NCI-H2107 (cell line): ENCODE measurements around the gene ELF3.
"Not testable (repeated sequence)": the region's sequence is repeated elsewhere in the genome, so short reads cannot be mapped to it uniquely, and the experiment has no call there.

ENCODE experiments used
- DNase-seq: peaks from one replicate; lab custom pipeline; 2025; lab: John Stamatoyannopoulos, UW

ELF3 gene

GRCh38 chr1:202007805-202008489, 2.4 kb upstream of the ELF3 start:
- DNase-seq: no peak

DNA sequence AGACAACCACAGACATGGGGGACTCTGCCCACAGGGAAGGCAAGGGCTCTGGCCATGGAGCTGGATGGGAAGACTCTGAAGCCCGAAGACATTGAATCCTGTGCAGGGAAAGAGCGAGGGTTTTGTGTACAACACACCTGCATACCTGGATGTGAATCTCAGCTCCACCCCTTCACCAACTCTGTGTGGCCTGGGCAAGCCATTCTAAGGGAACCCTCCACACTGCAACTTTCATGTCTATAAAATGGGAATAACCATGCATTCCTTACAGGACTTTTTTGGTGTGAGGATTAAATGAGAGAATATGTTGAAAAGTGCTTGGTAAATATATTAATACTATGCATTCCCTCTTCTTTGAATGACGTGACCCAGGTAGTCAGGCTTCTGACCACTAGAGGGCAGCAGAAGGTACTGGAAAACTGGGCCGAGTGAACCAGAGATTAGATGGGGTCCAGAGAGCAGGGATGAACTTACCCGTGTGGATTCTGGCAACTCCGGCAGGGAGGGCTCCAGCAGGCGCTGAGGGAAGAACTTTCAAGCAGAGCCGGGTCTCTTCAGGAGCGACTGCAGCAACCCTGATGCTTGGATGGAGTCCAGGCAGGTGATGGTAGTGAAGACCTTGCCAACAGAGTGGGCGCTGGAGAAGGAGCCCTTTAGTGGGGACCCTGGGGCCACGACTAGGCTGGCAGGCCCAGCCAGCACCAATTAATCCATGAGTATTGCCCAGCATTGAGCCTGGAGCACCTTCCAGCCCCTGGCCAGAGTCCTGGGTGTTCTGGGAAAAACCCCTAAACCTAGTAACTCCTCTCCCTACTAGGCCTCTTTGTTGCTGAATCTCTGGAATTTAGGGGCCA, 834 bp upstream of the ELF3 start:
- peak; percentile 88 for DNase-seq

GRCh38 chr1:202011994-202012393, 1.6 kb downstream of the ELF3 start:
- DNase-seq: no peak

DNA sequence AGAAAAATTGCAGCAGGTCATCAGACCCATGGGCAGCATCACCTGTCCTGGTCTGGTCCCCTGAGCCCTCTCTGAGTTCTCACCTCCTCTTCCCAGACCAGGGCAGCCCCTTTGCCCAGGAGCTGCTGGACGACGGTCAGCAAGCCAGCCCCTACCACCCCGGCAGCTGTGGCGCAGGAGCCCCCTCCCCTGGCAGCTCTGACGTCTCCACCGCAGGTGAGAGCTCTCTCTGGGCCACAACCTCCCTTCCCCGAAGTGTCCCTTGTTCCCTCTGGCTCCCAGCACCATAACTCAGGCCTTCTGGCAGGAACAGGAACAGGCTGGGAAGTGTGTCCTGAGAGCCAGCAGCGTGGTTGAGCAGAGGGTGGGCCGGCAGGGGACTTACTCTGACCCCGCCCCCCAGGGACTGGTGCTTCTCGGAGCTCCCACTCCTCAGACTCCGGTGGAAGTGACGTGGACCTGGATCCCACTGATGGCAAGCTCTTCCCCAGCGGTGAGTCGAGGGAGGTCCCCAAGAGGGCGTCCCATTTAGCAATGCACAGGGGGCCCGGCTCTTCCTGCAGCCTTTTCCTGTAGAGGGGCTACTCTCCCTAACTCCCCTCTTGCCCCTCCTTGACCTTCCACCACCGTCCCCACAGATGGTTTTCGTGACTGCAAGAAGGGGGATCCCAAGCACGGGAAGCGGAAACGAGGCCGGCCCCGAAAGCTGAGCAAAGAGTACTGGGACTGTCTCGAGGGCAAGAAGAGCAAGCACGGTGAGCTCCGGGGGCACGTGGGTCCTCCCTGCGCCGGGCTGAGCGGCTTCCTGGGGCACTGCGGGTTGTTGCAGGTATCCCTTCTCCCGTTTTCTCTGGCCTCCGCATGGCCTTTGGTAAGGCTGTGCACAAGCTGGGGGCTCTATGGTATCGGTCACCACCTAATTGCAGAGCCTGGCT, 2.4 kb downstream of the ELF3 start:
- no peak for DNase-seq

- no peak for DNase-seq
Observed at GRCh38 chr1:202013603-202014002, 3.2 kb downstream of the ELF3 start.

GRCh38 chr1:202014060-202014459, 3.7 kb downstream of the ELF3 start:
- DNase-seq: no peak

DNA sequence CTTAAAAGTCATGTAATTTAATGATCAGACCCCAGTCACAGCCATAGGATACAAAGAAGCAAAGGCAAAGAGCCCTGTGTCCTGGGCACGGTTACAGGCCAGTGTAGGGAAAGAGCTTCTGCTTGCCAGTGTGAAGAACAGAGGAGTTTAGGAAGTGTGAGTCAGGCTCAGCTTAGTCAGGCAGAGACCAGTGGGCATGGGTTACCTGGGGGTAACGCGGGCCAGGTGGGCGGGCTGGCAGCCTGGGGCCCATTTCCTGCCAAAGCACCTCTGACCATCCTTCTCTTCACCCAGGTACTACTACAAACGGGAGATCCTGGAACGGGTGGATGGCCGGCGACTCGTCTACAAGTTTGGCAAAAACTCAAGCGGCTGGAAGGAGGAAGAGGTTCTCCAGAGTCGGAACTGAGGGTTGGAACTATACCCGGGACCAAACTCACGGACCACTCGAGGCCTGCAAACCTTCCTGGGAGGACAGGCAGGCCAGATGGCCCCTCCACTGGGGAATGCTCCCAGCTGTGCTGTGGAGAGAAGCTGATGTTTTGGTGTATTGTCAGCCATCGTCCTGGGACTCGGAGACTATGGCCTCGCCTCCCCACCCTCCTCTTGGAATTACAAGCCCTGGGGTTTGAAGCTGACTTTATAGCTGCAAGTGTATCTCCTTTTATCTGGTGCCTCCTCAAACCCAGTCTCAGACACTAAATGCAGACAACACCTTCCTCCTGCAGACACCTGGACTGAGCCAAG, 4.7 kb downstream of the ELF3 start:
- DNase-seq: no peak

DNA sequence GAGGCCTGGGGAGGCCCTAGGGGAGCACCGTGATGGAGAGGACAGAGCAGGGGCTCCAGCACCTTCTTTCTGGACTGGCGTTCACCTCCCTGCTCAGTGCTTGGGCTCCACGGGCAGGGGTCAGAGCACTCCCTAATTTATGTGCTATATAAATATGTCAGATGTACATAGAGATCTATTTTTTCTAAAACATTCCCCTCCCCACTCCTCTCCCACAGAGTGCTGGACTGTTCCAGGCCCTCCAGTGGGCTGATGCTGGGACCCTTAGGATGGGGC, 5.2 kb downstream of the ELF3 start:
- no peak for DNase-seq

DNA sequence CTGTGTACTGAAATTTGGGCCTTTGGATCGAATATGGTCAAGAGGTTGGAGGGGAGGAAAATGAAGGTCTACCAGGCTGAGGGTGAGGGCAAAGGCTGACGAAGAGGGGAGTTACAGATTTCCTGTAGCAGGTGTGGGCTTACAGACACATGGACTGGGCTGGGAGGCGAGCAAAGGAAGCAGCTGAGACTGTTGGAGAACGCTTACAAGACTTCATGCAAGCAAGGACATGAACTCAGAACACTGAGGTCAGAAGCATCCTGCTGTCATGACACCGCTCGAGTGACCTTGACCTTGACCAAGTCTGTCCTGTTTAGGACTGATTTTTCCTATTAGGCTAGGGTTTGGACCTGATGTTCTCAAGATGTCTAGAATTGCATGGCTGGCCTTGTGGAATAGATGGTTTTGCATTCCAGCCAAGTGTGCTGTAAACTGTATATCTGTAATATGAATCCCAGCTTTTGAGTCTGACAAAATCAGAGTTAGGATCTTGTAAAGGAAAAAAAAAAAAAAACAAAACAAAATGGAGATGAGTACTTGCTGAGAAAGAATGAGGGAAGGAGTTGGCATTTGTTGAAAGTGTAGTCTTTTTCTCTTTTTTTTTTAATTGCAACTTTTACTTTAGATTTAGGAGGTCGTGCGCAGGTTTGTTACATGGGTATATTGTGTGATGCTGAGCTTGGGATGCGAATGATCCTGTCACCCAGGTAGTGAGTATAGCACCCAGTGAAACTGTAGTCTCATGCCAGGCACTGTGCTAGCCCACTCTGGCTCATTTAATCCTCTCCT, 5.8 kb downstream of the ELF3 start:
- DNase-seq: no peak

- DNase-seq: no peak
Observed at GRCh38 chr1:202016811-202017748, 6.7 kb downstream of the ELF3 start.

DNA sequence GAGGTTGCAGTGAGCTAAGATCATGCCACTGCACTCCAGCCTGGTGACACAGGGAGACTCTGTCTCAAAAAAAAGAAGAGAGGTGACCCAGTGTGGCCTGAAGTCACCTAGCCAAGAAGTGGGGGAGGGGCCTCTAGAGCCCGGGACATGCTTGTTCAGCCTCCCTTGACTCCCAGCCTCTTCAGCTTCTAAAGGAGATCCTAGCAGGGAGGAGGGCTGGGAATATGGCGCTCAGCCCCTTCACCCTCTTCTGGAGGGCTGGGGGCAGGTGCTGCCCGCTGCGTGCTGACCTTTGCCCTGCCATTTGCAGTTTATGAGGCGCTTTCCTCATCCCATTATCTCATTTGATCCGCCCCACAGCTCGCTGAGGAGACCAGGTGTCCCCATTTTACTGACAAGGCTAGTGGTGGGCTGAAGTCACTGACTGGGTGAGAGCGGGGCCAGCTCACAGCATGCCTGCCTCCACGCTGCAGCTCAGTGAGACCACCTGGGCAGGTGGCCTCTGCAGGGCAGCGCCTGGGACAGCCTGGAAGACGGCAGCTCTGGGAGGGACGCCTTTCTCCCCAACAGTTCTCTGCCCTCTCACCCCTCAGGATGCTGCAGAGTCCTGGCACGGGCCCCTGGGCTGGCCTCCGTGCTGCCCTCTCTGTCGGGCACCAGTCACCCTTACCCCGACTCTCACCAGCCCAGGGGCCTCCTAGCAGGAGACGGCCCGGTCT, 7.5 kb downstream of the ELF3 start:
- peak; percentile 60 for DNase-seq

- DNase-seq: peak; percentile 59
Observed at GRCh38 chr1:202018468-202019234, 8.3 kb downstream of the ELF3 start.

GRCh38 chr1:202019235-202019558, 8.8 kb downstream of the ELF3 start:
- DNase-seq: not testable (repeated sequence)

- DNase-seq: peak; percentile 82
Observed at GRCh38 chr1:202023001-202023433, 12.6 kb downstream of the ELF3 start.

DNA sequence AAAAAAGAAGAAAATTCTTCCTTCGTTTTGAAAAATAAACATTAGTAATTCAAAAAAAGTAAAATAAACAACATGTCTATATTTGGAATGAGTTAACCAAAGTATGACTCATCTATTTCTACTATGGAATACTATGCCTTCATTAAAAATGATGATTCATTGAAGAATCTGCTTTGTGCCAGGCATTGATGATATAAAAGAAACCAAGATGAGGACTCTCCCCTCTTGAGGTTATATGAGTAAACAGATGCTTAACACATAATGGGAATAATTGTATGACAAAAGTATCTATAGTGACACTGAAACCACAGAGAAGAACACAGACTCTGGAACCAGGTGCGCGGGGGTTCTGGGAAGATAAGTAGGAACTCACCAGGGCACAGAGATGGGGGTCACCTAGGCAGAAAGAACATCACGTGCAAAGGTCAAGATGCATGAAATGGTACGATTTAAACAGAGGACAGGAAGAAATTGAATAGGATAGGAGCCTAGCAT, 18.8 kb downstream of the ELF3 start:
- DNase-seq: peak; percentile 74

DNA sequence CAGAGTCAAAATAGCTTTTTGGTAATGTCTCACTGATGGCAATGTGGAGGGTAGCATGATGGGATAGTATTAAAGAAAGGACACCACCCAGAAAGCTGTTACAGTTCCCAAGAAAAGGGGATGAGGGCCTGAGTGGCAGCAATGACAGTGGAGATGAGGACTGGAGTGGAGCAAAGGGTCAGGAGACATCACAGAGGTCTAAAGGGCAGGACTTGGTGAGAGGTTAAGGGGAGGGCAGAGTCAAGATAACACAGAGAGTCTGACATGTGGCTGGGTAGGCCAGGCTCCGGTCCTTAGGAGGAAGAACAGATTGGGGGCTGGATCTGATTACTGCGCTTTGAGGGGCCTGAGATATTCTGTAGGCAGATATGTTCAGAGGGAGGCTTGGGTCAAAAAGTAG, 19.3 kb downstream of the ELF3 start:
- no peak for DNase-seq

GRCh38 chr1:202031796-202032195, 21.4 kb downstream of the ELF3 start:
- no peak for DNase-seq

DNA sequence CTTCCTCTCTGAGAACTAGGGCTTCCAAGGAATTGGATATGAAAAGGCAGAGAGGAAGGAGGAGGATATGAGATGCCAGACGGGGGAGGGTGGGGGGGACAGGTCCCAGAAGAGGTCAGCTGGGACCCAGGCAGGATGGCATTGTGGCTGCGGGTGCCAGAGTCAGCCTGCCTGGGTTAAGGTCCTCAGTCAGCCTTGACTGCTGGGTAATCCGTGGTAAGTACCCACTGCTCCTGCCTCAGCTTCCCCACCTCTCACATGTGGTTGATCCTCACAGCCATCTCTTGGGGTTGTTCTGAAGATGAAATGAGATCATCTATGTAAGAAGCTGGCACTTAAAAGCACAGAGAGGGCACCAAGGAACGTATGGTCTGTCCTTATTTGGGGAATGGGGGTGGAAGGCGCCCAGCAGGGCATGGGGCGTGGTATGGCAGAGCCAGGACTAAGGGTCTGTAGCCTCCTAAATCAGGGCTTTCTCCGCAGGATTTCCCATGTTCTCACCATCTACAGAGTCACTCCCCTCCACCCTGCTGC, 23.8 kb downstream of the ELF3 start:
- DNase-seq: no peak
